Activated CD8-positive, alpha-beta memory T cell treated with anti-CD3 and anti-CD28 coated beads for 48 hours (primary cell): ENCODE results near the gene LFNG.
A peak's percentile ranks its signal among the peaks of the same experiment; 100 is the strongest.

ENCODE experiments used
- DNase-seq, 3 experiments: peaks; one replicate each; pipeline ENCODE4 v3.0.0-alpha.2; 2020; ENCODE audit warnings: low read depth in 2 of 3, low spot score in 2 of 3

The LFNG gene

GRCh38 chr7:2519119-2519930 lies at the start of gene LFNG:
LFNG (plus strand) TSS chr7:2519774; CDS start chr7:2519862, 88 bp downstream.
- peak in 2 of 3 experiments; percentile 79 to 81 for DNase-seq

GRCh38 chr7:2470204-2471021 lies 49.2 kb upstream of the LFNG start:
- no peak for DNase-seq

DNA sequence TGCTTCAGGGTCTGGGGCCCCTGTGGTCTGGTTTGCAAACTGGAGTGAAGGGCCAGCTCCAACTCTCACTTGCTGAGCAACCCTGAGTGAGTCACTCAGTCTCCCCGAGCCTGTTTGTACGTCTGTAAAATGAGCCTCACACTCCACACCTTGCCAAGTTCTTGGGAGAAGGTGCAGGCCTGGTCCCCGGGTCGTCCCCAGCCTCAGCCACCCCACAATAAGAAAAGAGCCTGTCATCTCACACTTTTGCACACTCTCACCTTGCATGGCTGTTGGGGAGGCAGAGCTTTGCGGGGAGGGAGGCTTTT lies 48.6 kb upstream of the LFNG start:
- no peak for DNase-seq

DNA sequence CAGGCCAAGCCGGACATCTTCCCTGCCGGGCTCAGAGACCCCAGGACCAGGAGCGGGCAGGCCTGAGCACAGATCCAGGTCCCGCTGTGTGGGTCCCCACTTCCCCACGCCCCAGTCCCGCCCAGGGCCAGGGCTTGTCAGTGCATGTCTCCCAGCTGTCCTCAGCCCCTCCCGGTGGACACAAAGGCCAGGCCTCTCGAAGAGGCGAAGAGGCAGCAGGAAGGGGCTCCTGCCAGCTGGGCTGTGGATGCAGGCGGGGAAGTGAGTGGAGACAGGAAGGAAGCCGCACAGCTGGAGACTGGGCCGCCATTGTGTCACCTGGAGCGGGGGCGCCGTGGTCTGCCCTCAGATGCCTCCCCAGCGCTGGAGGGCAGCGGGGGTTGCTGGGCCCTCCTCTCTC lies 48.2 kb upstream of the LFNG start:
- no peak for DNase-seq

DNA sequence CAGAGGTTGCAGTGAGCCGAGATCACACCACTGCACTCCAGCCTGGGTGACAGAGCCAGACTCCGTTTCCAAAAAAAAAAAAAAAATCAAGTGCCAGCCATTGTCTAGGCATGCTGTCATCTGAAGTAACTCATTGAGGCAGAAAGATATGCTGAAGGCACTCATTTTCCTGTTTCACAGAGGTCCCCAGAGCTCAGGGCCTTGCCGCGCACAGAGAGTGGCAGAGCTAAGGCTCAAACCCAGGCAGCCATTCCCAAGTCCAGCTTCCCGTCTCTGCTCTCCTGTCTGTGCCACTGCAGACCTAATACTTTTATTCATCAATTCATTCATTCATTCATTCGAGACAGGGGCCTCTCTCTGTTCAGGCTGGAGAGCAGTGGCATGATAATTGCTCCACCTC lies 46.8 kb upstream of the LFNG start:
- no peak for DNase-seq

DNA sequence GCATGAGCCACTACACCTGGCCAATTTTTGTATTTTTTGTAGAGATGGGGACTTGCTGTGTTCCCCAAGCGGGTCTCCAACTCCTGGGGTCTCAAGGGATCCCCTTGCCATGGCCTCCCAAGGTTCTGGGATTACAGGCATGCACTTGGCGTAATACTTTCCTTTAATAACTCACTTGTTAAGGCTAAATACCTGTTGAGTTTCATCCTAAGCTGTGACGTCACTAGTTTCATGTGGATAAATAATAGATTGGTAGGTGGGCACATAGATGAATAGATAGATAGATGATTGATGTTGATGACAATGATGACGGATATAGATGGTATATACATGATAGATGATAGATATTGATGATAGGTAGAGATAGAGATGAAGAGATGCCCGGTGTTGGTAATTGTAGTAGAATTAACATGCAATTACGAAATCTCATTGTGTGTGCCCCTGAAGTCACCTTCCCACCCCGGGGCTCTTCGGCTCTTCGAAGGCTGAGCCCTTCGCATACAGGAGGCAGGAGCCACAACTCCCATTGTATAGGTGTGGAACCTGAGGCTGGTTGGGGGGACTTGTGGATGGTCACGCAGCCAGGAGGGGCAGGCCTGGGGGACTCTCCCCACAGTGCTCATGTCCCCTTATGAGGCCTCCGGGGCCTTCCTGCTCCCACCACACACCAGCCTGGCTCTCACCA lies 45.9 kb upstream of the LFNG start:
- no peak for DNase-seq

- DNase-seq, result no peak
These were observed 45.4 kb upstream of the LFNG start for GRCh38 chr7:2474224-2474623.

DNA sequence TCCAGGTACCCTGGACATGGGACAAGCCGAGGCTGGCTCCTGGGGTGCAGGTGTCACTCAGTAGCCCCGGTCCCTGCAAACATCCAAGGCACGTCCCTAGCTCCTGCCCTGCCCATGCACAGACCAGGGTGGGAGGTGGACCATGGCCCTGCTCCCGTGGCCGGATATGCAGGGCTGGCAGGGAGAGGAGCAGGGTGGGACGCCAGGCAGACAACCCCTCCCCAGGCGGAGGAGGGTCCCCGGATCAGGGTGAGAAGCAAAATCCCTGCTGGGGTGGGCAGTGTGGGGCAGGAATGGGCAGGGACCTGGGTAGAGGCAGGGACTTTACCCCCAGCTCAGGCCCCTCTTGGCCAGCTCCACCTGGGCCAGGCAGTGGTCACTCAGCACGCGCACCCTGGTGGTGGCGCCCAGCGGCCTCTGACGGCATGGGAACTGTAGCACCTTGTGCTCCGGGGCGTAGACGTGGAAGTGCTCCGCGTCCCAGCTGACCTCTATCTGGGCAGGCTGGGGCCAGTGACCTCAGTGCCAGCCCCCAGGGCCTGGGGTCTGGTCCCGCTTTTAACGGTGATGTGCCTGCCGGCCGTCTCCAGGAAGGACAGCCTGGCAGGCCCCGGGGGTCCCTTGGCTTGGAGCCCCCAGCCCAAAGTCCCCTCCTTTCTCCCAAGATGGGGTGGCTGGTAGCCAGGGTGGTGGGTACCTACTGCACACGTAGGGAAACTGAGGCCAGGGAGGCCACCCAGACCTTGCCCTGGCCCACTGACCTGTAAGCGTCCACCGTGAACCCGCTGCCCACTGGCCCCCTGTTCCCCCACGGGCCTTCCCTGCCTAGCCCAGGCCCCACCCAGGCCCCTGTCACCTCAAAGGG lies 44.5 kb upstream of the LFNG start:
- DNase-seq, result no peak

DNA sequence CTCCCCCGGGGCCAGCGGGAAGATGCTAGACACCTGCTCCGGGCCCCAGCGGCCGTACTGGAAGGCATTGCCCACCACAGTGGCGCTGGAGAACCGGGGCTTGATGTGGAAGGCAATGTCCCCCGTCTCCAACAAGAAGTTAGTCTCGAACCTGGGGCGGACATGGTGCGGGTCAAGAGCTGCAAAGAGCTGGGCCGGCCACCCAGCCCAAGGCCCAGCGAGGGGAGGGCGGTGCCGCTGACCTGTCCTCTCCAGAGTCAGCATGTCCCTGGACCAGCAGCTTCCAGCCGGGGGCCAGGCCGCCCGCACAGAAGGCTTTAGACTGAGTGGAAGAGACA lies 43.9 kb upstream of the LFNG start:
- DNase-seq, result no peak

DNA sequence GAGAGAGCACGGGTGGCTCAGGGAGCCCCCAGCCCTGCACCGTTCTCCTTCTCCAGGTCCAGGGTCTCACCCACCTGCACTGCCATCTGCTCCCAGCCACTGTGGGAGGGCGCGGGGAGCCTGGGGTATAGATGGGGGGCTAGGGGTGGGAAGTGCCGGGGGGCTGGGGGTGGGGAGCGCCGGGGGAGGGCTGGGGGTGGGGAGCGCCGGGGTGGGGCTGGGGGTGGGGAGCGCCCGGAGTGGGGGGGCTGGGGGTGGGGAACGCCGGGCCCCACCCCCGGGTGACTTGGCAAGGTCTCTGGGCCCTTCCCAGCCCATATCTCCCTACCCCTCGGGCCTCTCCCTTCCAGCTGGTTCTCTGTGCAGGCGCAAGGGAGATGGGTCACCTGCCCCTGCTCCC lies 43.3 kb upstream of the LFNG start, which contains the start of gene GRIFIN:
Gene GRIFIN (minus strand): TSS at position 101 of the 400 bp plus-strand sequence. CDS start 15 bp downstream, at position 86.
- DNase-seq, result no peak

- DNase-seq, result no peak
These were observed 42.7 kb upstream of the LFNG start for GRCh38 chr7:2476776-2477446.

DNA sequence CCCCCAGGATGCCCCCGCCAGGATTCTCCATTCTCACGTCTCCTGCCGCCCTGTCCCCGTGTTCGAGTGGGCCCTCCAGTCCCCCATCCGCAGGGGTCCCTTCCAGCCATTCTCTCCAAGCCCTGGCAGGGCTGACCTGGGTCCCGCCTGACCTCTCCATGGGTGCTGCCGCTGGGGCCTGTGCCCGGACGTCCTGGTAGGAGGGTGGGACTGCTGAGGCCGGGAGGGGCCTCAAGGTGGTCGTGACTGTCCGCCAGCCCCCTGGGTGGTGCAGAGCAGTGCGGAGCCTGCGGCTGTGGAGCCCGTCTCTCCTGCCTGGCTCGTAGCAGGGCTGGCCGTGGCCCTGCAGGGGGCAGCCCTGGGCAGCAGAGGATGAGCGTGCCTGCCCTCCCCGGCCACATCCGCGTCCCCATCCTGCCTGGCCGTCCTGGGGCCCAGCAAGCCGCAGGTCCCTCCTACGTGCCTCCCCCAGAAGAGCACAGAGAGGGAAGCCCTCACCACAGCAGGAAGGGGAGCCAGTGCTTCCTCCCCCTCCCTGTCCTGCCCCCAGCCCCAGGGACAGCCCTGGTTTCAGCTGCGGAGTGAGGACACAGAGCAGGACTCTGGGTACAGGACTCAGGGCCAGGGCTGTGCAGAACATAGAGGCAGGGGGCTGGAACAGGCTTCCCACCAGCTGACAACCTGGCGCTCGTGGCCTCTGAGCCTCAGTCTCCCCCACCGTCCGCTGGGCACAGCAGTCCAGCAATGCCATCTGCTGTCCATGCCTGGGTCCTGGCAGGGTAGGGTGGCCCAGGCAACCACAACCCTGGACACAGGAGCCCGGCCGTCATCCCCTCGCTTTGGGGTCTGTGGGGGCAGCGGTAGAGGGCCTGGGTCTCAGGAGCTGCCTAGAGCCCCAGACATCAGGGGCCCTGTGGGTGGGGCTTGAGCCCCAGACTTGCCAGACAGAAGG lies 41.9 kb upstream of the LFNG start:
- peak in 2 of 3 experiments; percentile 47 for DNase-seq

DNA sequence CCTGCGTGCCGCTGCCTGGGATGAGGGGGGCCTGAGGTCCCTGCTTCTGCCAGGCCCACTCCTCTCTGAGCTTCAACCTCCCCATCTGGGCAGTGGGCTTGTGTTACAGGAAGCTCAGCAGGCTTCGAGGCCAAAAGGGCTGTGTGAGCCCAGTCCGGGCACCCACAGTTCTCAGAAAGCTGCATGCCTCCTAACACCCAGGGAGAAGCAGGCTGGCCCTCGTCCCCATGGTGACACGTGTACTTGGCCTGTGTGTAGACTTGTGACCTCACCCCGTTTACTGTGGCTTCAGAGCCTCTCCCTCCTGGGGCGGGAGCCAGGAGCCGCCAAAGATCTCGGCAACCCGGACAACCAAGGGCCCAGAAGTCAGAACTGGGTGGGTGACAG lies 41.2 kb upstream of the LFNG start:
- no peak for DNase-seq

- DNase-seq, result no peak
These were observed 40.8 kb upstream of the LFNG start for GRCh38 chr7:2478800-2479199.

- DNase-seq, result no peak
These were observed 40.1 kb upstream of the LFNG start for GRCh38 chr7:2479276-2480069.

- DNase-seq, result no peak
These were observed 39.5 kb upstream of the LFNG start for GRCh38 chr7:2480070-2480408.

GRCh38 chr7:2481195-2481594 lies 38.4 kb upstream of the LFNG start:
- DNase-seq, result no peak

GRCh38 chr7:2482725-2483451 lies 36.7 kb upstream of the LFNG start:
- DNase-seq, result no peak
